ENCODE measurements around the gene SMARCAL1.
"Not testable (repeated sequence)": the region's sequence is repeated elsewhere in the genome, so short reads cannot be mapped to it uniquely, and the experiment has no call there.

SMARCAL1 gene

GRCh38 chr2:216412022-216412999 is at the start of gene SMARCAL1:
SMARCAL1 (plus strand) TSS chr2:216412484; CDS start chr2:216414705, 2,221 bp downstream.
- peak; percentile 99 for DNase-seq (ENCODE audit: low spot score)

GRCh38 chr2:216362730-216363129 is 49.6 kb upstream of the SMARCAL1 start:
- no peak for DNase-seq (ENCODE audit: low spot score)

- DNase-seq (ENCODE audit: low spot score), result no peak
Measured at GRCh38 chr2:216363221-216363620, 49.1 kb upstream of the SMARCAL1 start.

GRCh38 chr2:216365518-216365917 is 46.8 kb upstream of the SMARCAL1 start:
- no peak for DNase-seq (ENCODE audit: low spot score)

- DNase-seq (ENCODE audit: low spot score), result no peak
Measured at GRCh38 chr2:216366777-216367471, 45.4 kb upstream of the SMARCAL1 start.

GRCh38 chr2:216369821-216370220 is 42.5 kb upstream of the SMARCAL1 start:
- no peak for DNase-seq (ENCODE audit: low spot score)

- DNase-seq (ENCODE audit: low spot score), result no peak
Measured at GRCh38 chr2:216370961-216371712, 41.1 kb upstream of the SMARCAL1 start.

GRCh38 chr2:216371721-216372702 is 40.3 kb upstream of the SMARCAL1 start, which contains the start of gene MARCHF4:
MARCHF4 (minus strand) TSS chr2:216372483; CDS start chr2:216370260, 2,223 bp downstream.
- peak; percentile 92 for DNase-seq (ENCODE audit: low spot score)

GRCh38 chr2:216372761-216373291 is 39.5 kb upstream of the SMARCAL1 start:
- no peak for DNase-seq (ENCODE audit: low spot score)

- no peak for DNase-seq (ENCODE audit: low spot score)
Measured at GRCh38 chr2:216373896-216374295, 38.4 kb upstream of the SMARCAL1 start.

- DNase-seq (ENCODE audit: low spot score), result no peak
Measured at GRCh38 chr2:216375286-216375685, 37.0 kb upstream of the SMARCAL1 start.

GRCh38 chr2:216379977-216380376 is 32.3 kb upstream of the SMARCAL1 start:
- DNase-seq (ENCODE audit: low spot score), result no peak

GRCh38 chr2:216384409-216384808 is 27.9 kb upstream of the SMARCAL1 start:
- not testable (repeated sequence) for DNase-seq (ENCODE audit: low spot score)

- DNase-seq (ENCODE audit: low spot score), result no peak
Measured at GRCh38 chr2:216385478-216385877, 26.8 kb upstream of the SMARCAL1 start.

- no peak for DNase-seq (ENCODE audit: low spot score)
Measured at GRCh38 chr2:216387262-216387661, 25.0 kb upstream of the SMARCAL1 start.

GRCh38 chr2:216388046-216388884 is 24.0 kb upstream of the SMARCAL1 start:
- no peak for DNase-seq (ENCODE audit: low spot score)

GRCh38 chr2:216389570-216389969 is 22.7 kb upstream of the SMARCAL1 start:
- no peak for DNase-seq (ENCODE audit: low spot score)

- DNase-seq (ENCODE audit: low spot score), result no peak
Measured at GRCh38 chr2:216391401-216391800, 20.9 kb upstream of the SMARCAL1 start.

GRCh38 chr2:216392018-216392562 is 20.2 kb upstream of the SMARCAL1 start:
- no peak for DNase-seq (ENCODE audit: low spot score)

Measured in left forelimb (tissue), 1 donor.